Occipital lobe (tissue), 2 donors: ENCODE data around the gene HPS3. TPM values are rescaled to one million over a fixed set of nuclear protein-coding genes. Genes with fewer than 3 reads are reported as not detected.

Source experiments
- DNase-seq: peaks from one replicate; lab custom pipeline; 2025; lab: John Stamatoyannopoulos, UW
- total RNA-seq: library from RNA; depleted of rRNA; stranded (reverse); fragments of >200 nt; gene quantifications from one replicate; pipeline ENCODE4 v1.2.3, GENCODE V29; 2014

Gene HPS3
- total RNA-seq, 1 donor from 2014 or later = 29.0 TPM

DNA sequence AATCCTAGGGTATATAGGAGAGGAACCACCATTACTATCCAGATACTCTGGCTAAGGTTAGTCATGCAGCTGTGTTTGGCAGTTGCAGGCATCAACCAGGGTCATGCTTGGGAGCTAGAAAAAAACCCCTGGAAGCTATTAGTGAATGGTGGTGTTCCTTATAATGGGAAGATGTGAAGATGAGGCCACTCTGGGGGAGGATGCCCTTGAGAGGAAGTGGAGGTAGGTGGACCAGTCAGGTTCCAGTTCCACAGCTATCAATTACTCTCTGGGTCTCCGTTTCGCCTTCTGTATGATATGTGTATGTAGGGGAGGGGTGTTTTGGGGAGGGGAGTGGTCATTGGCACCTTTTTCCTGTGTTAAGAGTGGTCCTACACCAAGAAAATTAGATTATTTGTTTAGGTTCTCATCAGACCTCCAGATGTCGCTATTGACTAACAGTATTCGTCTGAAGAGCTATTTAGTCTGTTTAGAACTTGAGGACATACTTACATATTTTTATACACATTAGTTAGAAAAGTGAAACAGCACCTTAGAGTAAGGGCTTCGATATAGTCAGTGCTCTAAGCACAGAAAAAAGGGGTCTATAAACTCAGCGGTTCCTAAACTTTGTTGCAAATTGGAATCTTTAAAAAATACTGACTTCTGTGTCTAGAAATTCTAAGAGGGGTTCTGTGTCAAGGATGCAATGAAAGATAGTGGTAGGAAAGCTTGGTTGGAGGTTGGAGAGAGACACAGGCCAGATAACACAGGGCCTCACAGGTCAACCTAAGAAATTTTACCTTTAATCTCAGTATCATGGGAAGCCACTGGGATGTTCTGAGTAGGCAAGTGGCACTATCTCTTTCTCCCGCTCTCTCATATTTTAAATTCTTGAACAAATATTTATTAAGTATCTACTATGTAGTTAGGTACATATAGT is 9.1 kb upstream of the HPS3 start:
- no peak for DNase-seq

DNA sequence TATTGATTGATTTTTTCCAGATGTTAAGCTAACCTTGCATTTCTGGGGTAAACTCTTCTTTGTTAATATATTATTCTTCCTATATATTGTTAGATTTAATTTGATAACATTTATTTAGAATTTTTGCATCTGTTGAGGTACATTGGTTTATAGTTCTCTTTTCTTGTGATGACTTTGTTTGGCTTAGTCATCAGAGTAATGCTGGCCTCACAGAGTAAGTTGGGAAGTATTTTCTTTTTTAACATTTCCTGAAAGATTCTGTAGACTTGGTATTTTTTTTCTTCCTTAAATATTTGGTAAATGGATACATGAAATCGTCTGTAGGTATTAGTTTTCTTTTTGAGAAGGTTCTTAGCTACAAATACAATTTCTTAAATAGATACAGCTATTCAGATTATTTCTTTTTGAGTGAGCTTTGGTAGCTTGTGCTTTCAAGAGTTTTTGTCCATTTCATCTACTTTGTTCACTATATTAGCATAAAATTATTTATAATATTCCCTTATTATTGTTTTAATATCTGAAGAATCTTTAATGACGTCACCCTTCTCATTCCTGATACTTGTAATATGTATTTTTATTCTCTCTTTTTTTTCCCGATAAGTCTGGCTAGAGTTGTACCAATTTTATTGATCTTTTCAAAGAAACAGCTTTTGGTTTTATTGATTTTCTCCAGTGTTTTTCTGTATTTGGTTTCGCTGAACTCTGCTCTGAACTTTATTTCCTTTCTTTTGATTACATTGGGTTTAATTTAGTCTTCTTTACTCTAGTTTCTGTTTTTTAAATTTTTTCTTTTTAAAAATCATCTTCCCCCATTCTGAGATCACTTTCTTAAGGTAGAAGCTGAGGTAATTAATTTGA is 6.5 kb upstream of the HPS3 start:
- no peak for DNase-seq

- no peak for DNase-seq
These were observed 617 bp upstream of the HPS3 start for GRCh38 chr3:149128821-149129220.

DNA sequence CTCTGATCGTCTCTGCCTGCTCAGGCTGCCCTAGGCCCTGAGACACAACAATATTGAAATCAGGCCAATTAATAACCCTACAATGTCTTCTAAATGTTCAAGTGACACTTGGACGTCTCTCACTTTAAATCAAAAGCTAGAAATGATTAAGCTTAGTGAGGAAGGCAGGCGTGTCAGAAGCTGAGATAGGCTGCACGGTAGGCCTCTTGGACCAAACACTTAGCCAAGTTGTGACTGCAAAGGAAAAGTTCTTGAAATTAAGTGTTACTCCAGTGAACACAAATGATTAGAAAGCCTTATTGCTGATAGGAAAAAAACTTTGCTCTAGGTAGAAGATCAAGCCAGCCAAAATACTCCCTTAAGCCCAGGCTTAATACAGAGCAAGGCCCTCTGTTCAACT is 2.2 kb downstream of the HPS3 start:
- DNase-seq = no peak

GRCh38 chr3:149134575-149134974 is 5.1 kb downstream of the HPS3 start:
- no peak for DNase-seq

GRCh38 chr3:149142682-149143081 is 13.2 kb downstream of the HPS3 start:
- DNase-seq = no peak

- DNase-seq = no peak
These were observed 15.9 kb downstream of the HPS3 start for GRCh38 chr3:149145356-149145755.

DNA sequence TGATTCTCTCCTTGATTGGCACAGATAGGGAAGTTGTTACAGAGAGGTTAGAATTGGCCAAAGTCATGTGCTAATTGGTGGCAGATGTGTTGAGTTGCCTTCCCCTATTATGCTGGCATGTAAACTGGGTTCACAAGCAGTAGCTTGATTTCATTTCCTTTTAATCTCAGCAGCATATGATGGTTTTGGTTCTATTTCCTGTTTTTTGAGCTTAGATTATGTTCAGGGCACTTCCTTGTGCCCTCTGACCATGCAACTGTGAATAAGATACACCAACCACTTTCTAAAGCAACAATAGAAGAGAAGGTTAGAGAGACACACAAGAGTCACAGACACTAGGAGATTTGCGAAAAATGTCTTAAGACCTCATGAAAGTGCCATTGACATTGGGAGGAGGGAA is 16.5 kb downstream of the HPS3 start:
- DNase-seq = no peak

GRCh38 chr3:149150436-149150835 is 21.0 kb downstream of the HPS3 start:
- no peak for DNase-seq

- no peak for DNase-seq
These were observed 22.4 kb downstream of the HPS3 start for GRCh38 chr3:149151843-149152242.

DNA sequence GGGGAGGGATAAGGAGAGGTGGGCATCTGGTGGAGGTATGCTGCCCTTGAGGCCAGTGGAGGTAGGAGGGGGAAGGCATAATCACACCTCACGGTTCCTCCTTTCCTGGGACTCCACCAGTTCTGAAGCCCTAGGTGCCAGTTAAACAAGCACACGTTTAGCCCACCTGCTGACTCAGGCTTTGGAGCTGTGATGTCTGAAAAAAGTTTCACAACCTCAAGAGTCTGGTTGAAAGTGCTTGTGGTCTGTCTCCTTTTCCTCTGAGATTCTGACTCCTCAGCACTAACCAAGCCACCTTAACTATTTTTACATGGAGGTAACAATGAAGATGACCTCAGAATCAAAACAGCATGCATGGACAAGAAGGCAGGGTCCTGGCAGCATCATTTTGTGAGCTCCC is 23.0 kb downstream of the HPS3 start:
- no peak for DNase-seq

- no peak for DNase-seq
These were observed 24.0 kb downstream of the HPS3 start for GRCh38 chr3:149153402-149153801.

- no peak for DNase-seq
These were observed 31.4 kb downstream of the HPS3 start for GRCh38 chr3:149160754-149161300.

- DNase-seq = no peak
These were observed 32.6 kb downstream of the HPS3 start for GRCh38 chr3:149162007-149162406.

GRCh38 chr3:149163066-149163465 is 33.6 kb downstream of the HPS3 start:
- no peak for DNase-seq

- no peak for DNase-seq
These were observed 38.5 kb downstream of the HPS3 start for GRCh38 chr3:149167898-149168297.

- no peak for DNase-seq
These were observed 41.2 kb downstream of the HPS3 start for GRCh38 chr3:149170672-149171071.

DNA sequence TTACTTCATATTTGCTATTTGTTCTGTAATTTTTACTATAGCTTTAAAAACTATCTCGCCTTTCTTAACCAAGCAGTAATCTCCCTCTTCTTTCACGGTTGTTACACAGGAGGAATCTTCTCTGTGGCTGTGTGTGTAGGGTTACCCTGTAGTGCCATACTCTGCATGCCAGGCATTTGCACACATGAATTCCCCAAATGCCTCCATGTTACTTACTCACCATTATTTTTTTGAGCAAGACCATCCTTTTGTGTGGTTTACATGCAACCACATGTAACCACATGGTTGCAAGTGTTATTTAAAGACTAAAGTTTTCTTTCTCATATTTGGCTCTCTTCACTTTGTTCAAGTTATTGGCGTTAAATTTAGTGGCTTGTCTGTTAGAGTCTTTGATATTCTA is 45.5 kb downstream of the HPS3 start:
- no peak for DNase-seq

- no peak for DNase-seq
These were observed 47.7 kb downstream of the HPS3 start for GRCh38 chr3:149177122-149177521.

DNA sequence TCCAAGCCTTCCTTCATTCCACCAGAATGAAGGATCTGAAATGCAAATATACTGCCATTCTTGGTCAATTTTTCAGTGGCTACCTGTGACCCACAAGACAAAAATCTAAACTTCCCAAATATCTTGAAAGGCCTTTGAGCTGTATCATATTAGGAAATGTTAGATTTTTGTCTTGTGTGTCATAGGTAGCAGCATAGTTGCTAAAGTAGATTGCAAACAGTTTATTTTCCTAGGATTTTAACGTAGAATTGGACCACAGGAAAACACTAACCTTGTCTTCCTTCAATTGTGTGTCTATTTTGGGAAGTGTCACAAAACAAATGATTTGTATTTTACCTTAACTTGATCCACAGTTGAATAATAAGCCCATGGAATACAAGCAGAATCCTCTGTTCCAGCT is 49.8 kb downstream of the HPS3 start:
- DNase-seq = no peak

GRCh38 chr3:149180057-149180573 is 50.7 kb downstream of the HPS3 start:
- DNase-seq = no peak

GRCh38 chr3:149181182-149181581 is 51.7 kb downstream of the HPS3 start:
- no peak for DNase-seq
